MCF 10A (cell line): ENCODE results near the gene AKTIP. TPM values are rescaled to one million over a fixed set of nuclear protein-coding genes. Genes with fewer than 3 reads are reported as not detected.

ENCODE experiments used
- BruUV-seq: library from RNA; stranded (reverse); fragments of 400-500 nt; replicated peaks from 2 replicates; lab custom pipeline; 2021; lab: Mats Ljungman, UMichigan
- CTCF ChIA-PET: fragments of 300-600 bp; sonication (Branson Sonifier 250); formaldehyde crosslinking; extraction: SDS; loops from one replicate; lab custom pipeline; 2021; ENCODE audit warnings: antibody characterized with exemption, inconsistent platforms; lab: Yijun Ruan, JAX
- POLR2A ChIA-PET: fragments of 300-600, 350-650 bp; sonication (Branson Sonifier 250); formaldehyde crosslinking; extraction: SDS; loops from one replicate; lab custom pipeline; 2020; ENCODE audit warnings: antibody characterized with exemption, inconsistent platforms; lab: Yijun Ruan, JAX
- DNase-seq: peaks from one replicate; pipeline ENCODE4 v3.0.0-alpha.2; 2018; ENCODE audit not compliant: unreplicated experiment
- H3K27ac Mint-ChIP-seq: one replicate; pipeline ENCODE4 v1.8.0; 2022; ENCODE audit warnings: mild to moderate bottlenecking, low read depth, mixed read lengths; ENCODE audit not compliant: unreplicated experiment
- H3K27me3 Mint-ChIP-seq: one replicate; pipeline ENCODE4 v1.8.0; 2022; ENCODE audit warnings: mixed read lengths; ENCODE audit not compliant: insufficient read depth, unreplicated experiment
- H3K36me3 Mint-ChIP-seq: one replicate; pipeline ENCODE4 v1.8.0; 2022; ENCODE audit warnings: mild to moderate bottlenecking, moderate library complexity, mixed read lengths; ENCODE audit not compliant: insufficient read depth, unreplicated experiment
- H3K4me1 Mint-ChIP-seq: one replicate; pipeline ENCODE4 v1.8.0; 2022; ENCODE audit warnings: mixed read lengths; ENCODE audit not compliant: insufficient read depth, unreplicated experiment
- H3K4me3 Mint-ChIP-seq: one replicate; pipeline ENCODE4 v1.8.0; 2022; ENCODE audit warnings: mild to moderate bottlenecking, moderate library complexity, mixed read lengths; ENCODE audit not compliant: unreplicated experiment
- H3K9me3 Mint-ChIP-seq: one replicate; pipeline ENCODE4 v1.8.0; 2022; ENCODE audit warnings: mixed read lengths; ENCODE audit not compliant: unreplicated experiment
- CTCF ChIP-seq: fragments of 200-600 bp; IDR thresholded peaks from one replicate; pipeline ENCODE4 v1.8.0; 2022; ENCODE audit warnings: antibody characterized with exemption, mild to moderate bottlenecking; ENCODE audit not compliant: unreplicated experiment
- intact Hi-C: fragments of 100-400 bp; cut with micrococcal nuclease; formaldehyde crosslinking; loops from 2 replicates; pipeline ENCODE4 v1.14.1; 2022
- total RNA-seq: library from RNA; stranded (reverse); gene quantifications from 2 replicates; pipeline ENCODE4 v1.2.3, GENCODE V29; 2022

The AKTIP gene
- total RNA-seq, 1 experiment from 2014 or later = 30.3 TPM

GRCh38 chr16:53519417-53520091 is 16.5 kb upstream of the AKTIP start:
- intact Hi-C loops = no loop called here
- no peak for TF ChIP-seq CTCF
- H3K9me3 Mint-ChIP-seq = no peaks in the 10 kb centered on the region
- H3K4me3 Mint-ChIP-seq = no peak overlapping the region
- H3K36me3 Mint-ChIP-seq = no peaks in the 10 kb centered on the region
- H3K4me1 Mint-ChIP-seq = no peaks in the 10 kb centered on the region
- BruUV-seq = no TSS peak
- ChIA-PET POLR2A (no interaction called here), CTCF (interaction anchor here (1.1 kb wide), 1 partner anchor 9 kb away, joined by 3 read pairs; no protein-coding TSS in a partner anchor)
- H3K27me3 Mint-ChIP-seq = no peaks in the 10 kb centered on the region
- DNase-seq = no peak
- no peak overlapping the region for H3K27ac Mint-ChIP-seq

GRCh38 chr16:53518550-53519416 is 15.8 kb upstream of the AKTIP start:
- Mint-ChIP-seq H3K27ac (no peak overlapping the region), H3K9me3 (no peaks in the 10 kb centered on the region), H3K4me1 (no peaks in the 10 kb centered on the region), H3K27me3 (no peaks in the 10 kb centered on the region), H3K4me3 (no peak overlapping the region), H3K36me3 (no peaks in the 10 kb centered on the region)
- CTCF ChIA-PET = interaction anchor here (0.6 to 1.3 kb wide), 3 partner anchors 9 to 39 kb away, joined by 3 read pairs; no protein-coding TSS in a partner anchor
- intact Hi-C loops = no loop called here
- POLR2A ChIA-PET = no interaction called here
- no TSS peak for BruUV-seq
- TF ChIP-seq CTCF = no peak
- DNase-seq = no peak

- Mint-ChIP-seq H3K27me3 (no peaks in the 10 kb centered on the region), H3K4me3 (no peak overlapping the region), H3K27ac (no peak overlapping the region), H3K9me3 (no peaks in the 10 kb centered on the region), H3K36me3 (no peaks in the 10 kb centered on the region), H3K4me1 (no peaks in the 10 kb centered on the region)
- ChIA-PET CTCF (interaction anchor here (0.6 to 1.3 kb wide), 2 partner anchors 8 to 54 kb away, joined by 3 read pairs; no protein-coding TSS in a partner anchor), POLR2A (no interaction called here)
- intact Hi-C loops = no loop called here
- no peak for TF ChIP-seq CTCF
- BruUV-seq = no TSS peak
- DNase-seq = no peak
Measured at GRCh38 chr16:53517851-53518250, 14.8 kb upstream of the AKTIP start.

- H3K4me1 Mint-ChIP-seq = no peaks in the 10 kb centered on the region
- no peaks in the 10 kb centered on the region for H3K27me3 Mint-ChIP-seq
- no peak overlapping the region for H3K4me3 Mint-ChIP-seq
- no peaks in the 10 kb centered on the region for H3K36me3 Mint-ChIP-seq
- H3K27ac Mint-ChIP-seq = no peak overlapping the region
- BruUV-seq = no TSS peak
- no peak for DNase-seq
- intact Hi-C loops = no loop called here
- POLR2A ChIA-PET = no interaction called here
- no peaks in the 10 kb centered on the region for H3K9me3 Mint-ChIP-seq
- CTCF ChIA-PET = interaction anchor here (0.5 to 1.2 kb wide), 2 partner anchors 9 to 34 kb away, joined by 3 read pairs; no protein-coding TSS in a partner anchor
- TF ChIP-seq CTCF = no peak
Measured at GRCh38 chr16:53515811-53516210, 12.8 kb upstream of the AKTIP start.
